ENCODE results near the gene EXOC6B.
"Not testable (repeated sequence)": the region's sequence is repeated elsewhere in the genome, so short reads cannot be mapped to it uniquely, and the experiment has no call there.

Gene EXOC6B

DNA sequence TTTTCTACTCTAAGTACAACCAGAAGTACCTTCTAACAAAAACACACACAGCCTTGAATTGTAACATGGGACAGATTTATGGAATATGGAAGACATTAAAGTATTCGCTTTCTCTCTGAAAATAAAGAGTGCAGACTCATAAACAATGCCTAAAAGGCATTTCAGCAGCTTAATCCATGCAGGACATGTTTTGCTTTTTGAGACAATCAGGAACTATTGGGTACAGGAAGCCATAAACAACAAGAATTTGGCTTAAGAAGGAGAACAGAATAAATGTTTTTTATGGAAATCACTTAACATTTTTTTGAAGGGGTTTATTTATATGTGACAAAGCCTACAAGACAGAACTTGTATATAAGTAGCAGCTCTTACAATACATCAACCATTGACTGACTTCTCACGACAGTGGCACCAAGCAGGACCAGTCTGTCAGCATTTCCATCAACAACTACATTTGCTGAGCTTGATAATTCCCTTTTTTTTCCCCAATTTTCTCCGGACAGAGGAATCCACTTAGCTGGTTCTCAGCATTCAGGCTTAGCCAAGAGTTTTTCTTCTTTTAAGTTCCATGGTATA, 140.1 kb downstream of the EXOC6B start:
- no peak for DNase-seq (ENCODE audit: low read depth in 2 of 3, low spot score in 1 of 3)

DNA sequence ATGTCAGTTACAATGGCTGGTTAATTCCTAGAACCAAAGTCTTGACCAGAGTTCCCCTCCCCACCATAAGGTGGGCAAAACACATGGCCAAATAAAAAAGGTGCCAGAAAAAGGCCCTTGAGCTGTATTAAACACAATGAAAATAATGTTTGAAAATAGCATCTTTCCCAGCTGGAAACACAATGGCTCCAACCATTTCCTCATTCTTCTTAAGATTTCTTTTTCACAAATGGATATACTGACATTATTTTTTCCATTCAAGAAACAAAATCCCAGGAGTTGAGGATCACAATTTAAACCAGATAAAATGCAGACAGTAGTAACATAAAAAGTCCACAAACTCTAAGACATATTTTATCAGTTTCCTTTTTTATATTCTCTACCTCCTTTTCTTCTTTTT, 143.8 kb downstream of the EXOC6B start:
- no peak for DNase-seq (ENCODE audit: low read depth in 2 of 3, low spot score in 1 of 3)

DNA sequence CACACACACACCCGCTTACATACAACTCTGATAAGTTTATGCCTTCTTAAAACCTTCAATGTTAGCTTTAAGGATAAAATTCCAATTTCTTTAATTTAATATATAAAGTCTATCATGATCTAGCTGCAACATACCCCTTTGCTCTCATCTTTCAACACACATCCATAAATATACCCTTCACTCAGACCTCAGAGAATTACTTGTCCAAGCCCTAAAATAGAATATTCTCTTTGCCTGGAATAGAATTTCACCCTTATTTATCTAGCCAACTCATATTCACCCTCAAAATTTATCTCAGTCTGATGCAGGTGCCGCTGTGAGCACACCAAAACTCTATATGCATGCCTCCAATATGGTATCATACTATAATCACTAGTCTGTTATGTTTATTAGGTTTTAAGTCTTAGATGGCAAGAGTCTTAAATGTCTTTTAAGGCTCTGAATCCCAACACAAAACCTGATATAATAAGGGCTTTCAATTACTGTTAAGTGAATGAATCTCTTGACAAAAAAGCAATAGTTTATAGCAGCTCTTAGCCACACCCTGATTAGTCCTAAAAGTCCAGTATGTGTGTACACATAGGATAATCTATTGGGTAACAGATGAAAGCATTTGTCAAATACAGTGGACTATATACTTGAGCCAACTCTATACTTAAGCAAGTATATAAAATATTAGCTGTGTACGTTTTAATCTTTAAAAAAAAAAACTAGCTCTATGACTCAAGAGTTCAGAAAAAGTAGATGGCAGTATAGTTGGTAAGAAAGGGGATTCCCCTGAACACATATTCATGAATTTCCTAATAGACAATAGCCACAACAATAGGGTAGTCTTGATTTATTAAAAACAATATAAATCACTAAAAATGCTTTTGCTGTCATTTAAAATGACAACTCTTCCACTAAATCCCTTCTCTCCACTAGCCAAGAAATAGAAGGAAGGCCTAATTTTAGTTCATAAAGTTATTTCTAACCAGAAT, 144.5 kb downstream of the EXOC6B start:
- no peak for DNase-seq (ENCODE audit: low read depth in 2 of 3, low spot score in 1 of 3)

DNA sequence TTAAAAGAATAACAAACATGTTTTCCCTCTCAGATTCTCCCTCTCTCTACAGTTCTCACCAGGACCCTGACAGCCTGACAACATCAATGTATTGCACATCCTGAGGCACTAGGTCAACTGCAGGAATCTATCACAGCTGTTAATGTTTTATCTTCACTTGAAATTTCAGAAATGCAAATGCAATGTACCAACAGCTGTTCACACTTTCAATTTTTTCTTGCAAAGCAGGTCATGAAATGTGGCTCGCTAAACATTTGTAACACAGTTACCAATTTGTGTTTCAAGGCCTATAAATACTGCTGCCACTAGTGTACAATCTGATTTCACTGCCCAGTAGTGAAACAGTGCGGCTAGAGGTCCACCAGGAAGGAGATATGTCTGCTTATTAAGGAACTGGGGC, 147.8 kb downstream of the EXOC6B start:
- no peak for DNase-seq (ENCODE audit: low read depth in 2 of 3, low spot score in 1 of 3)

DNA sequence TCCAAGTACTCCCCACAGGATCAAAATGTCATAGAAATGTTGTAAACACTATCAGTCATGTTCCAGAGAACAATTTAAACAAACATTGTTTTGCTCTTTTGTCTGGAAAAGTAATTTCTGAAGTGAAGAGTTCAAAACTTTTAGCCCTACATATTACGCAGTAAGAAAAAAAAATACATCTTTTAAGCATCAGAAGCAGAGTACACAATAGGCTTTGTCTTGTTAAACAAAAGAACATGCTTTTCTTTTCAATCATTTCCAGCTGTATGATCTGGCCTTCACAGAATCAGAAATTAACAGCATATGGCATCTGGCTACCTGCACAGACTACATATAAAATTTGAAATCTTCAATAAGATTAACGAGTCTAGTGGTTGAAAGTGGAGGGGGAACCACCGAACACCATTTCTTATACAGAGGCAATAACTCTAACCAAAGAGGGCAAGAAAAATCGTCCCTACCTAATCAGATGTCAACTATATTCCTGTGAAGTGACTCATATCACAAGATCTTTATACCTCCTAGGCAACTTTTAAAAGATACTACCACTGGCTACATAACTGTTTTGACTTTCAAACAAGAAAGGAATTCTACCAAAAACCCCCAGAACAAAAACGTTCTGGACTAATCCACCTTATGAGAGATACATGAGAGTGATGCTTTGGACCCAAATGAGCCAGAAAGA, 149.3 kb downstream of the EXOC6B start:
- no peak for DNase-seq (ENCODE audit: low read depth in 2 of 3, low spot score in 1 of 3)

DNA sequence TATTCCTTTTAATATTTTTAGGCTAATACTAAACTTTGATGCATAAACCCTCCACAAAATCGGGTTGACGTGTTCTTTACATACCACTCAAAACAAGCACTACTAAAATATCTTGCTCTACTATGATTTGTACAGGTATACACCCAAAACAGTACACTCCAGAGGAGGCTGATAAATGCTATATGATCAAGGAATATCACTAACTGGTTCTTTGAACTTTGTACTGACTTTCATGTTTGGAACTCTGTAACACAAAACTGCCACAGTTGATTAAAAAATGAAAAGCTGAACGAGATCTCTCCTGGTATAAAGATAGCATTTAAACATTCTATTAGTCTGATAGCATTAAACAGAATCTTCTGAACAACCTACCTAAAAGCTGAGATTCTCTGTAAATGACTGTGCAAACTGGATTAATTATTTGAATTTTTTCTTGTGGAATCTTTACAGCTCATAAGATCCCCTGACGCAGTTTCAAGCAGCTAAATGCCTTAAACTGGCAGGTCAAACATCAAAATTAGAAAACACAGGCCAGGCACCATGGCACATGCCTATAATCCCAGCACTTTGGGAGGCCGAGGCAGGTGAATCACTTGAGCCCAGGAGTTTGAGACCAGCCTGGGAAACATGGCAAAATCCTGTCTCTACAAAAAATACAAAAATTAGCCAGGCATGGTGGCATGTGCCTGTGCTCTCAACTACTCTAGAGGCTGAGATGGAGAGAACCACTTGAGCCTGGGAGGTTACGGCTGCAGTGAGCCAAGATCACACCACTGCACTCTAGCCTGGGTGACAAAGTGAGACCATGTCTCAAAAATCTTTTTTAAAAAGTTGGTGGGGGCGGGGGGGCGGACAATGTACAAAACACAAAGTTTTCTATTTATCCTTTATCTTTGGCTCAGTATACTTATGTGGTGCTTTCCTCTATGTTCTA, 150.6 kb downstream of the EXOC6B start:
- no peak for DNase-seq (ENCODE audit: low read depth in 2 of 3, low spot score in 1 of 3)

DNA sequence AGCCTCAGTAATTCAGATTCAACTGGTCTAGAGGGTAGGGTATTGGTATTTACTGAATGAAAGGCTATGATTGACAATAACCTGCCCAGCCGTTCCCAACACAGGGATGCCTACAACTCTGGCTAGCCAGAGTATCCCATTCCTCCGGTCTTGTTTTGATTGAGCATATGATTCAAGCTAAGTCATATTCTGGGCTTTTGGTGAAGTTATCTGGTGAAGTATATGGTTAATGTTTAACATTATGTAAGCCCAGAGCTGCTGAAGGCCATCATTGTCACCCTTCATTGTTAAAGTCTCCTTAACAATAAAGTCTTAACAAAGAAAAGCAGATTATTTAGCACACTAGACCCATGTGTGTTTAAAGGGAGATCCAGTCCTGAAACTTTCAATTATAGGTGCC, 152.6 kb downstream of the EXOC6B start:
- no peak for DNase-seq (ENCODE audit: low read depth in 2 of 3, low spot score in 1 of 3)

DNA sequence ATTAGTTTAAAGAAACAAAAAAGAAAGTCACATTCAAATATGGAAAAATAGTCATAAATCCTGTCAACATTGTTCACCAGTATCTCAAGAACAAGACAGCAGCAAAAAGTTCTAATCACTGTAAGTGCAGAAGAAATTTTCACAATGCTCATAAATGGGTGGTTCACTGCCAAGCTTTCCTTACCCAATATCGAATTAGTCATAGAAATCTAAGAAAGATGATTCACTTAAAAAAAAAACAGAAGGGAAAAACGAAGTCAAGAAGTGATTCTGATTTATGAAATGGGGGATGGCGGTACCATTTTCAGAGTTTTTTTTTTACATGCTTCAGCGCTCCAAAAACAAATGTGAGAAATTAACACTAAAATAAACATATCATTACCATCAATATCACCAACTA, 156.7 kb downstream of the EXOC6B start:
- DNase-seq (ENCODE audit: low read depth in 2 of 3, low spot score in 1 of 3), result no peak

DNA sequence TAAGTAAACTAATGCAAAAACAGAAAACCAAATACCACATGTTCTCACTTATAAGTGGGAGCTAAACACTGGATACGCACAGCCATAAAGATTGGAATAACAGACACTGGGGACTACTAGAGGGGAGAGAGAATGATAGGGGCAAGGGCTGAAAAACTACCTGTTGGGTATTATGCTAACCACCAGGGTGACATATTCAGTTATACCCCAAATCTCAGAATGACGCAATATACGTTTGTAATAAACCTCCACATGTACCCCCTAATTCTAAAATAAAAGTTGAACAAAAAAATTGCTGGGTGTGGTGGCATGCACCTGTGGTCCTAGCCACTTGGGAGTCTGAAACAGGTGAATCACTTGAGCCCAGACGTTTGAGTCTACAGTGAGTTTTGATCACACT, 157.2 kb downstream of the EXOC6B start:
- no peak for DNase-seq (ENCODE audit: low read depth in 2 of 3, low spot score in 1 of 3)

DNA sequence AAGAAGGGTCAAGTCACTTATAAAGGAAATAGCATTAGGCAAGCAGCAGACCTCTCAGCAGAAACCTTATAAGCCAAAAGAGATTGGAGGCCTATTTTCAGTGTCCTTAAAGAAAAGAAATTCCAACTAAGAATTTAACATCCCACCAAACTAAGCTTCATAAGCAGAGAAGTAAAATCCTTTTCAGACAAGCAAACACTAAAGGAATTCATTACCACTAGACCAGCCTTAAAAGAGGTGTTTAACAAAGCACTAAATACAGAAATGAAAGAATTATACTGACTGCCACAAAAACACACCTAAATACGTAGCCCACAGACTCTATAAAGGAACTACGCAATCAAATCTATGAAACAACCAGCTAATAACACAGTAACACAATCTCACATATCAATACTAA, 160.4 kb downstream of the EXOC6B start:
- DNase-seq (ENCODE audit: low read depth in 2 of 3, low spot score in 1 of 3), result no peak

DNA sequence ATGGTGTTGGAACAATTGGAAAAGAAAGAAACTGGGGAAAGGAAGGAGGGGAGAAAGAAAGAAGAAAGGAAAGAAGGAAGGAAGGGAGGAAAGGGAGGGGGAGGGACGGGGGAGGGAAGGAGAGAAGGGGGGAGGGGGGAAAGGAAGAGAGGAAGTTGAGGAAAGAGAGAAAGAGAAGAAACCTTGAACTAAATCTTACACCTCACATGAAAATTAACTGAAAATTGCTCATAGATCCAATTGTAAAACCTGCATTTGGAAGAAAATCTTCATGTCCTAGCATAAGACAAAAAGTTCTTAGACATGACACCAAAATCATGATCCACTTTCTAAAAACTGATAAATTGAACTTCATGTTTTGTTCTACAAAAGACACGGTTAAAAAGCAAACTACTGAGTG, 163.8 kb downstream of the EXOC6B start:
- DNase-seq (ENCODE audit: low read depth in 2 of 3, low spot score in 1 of 3), result no peak

DNA sequence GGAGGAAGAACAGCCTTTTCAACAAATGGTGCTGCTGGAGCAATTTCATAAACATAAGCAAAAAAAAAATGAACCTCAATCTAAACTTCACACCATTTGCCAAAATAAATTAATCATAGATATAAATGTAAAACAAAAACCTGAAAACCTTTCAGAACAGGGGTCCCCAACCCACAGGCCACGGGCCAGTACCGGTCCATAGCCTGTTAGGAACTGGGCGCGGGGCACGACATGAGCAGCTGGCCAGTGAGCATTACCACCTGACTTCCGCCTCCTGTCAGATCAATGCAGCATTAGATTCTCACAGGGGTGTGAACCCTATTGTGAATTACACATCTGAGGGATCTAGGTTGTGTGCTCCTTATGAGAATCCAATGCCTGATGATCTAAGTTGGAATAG, 176.0 kb downstream of the EXOC6B start:
- DNase-seq (ENCODE audit: low read depth in 2 of 3, low spot score in 1 of 3), result no peak

DNA sequence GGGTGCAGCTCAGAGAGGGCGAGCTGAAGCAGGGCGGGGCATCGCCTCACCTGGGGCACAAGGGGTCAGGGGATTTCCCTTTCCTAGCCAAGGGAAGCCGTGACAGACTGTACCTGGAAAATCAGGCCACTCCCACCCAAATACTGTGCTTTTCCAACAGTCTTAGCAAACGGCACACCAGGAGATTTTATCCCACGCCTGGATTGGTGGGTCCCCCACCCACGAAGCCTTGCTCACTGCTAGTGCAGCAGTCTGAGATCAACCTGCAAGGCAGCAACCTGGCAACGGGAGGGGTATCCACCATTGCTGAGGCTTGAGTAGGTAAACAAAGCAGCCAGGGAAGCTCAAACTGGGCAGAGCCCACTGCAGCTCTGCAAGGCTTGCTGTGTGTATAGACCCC, 184.6 kb downstream of the EXOC6B start:
- DNase-seq (ENCODE audit: low read depth in 2 of 3, low spot score in 1 of 3), result not testable (repeated sequence)

DNA sequence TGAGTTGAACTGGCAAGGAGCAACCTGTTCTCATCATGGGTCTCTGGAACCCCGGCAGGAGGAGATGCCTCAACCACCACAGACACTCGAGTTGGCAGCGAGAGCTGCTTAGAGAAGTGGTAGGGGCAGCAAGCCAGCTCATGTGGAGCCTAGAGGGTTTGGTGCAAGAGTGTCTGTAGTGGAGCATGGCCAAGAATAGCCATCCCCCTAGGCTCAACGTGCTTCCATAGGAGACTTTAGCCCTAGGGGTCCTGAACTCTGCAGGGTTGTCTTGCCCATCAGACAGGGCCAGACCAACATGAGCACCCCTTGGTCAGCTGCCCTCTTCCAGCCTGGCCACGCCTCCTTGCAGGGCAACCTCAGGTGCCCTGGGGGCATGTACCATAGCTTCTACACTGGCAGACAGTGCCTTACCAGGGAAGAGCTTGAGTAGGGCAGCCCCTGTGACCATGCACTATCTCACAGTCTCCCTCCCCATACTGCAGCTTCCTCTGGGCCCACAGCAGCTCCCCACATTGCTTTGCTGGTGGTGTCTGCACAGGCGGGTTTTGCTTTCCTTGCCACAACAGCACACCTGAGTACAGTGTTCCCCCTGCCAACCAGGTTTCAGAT, 187.1 kb downstream of the EXOC6B start:
- no peak for DNase-seq (ENCODE audit: low read depth in 2 of 3, low spot score in 1 of 3)

DNA sequence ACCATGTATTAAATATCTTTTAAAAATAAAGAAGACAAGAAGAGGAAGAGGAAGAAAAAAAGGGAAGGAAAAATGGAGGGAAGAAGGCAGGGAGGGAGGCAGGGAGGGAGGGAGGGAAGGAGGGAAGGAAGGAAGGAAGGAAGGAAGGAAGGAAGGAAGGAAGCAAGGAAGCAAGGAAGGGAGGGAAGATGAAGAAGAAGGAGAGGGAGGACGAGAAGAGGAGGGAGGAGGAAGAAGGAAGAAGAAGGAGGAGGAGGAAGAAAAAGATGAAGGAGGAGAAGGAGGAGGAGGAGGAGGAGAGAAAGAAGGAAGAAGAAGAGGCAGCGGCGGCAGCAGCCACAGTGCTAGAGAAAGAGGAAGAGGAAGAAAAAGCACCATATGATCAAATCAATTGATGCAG, 189.6 kb downstream of the EXOC6B start:
- DNase-seq (ENCODE audit: low read depth in 2 of 3, low spot score in 1 of 3), result no peak

DNA sequence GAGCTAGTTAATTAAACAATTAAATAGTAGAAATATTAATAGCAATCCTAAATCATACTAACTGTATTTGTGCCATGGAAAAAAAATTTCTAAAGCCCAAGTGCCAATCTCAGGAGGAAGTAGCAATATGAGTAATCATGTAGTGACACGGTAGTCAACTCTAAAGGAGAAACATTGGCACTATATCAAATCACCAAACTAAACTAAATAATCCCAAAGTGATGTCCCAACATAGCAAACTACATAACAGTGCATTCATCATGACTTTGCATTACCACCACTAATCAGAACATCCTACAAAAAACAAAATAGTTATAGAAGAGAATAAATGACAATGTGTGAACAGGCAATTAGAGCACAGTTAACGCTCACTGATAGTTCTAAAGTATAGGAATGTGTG, 195.1 kb downstream of the EXOC6B start:
- no peak for DNase-seq (ENCODE audit: low read depth in 2 of 3, low spot score in 1 of 3)

DNA sequence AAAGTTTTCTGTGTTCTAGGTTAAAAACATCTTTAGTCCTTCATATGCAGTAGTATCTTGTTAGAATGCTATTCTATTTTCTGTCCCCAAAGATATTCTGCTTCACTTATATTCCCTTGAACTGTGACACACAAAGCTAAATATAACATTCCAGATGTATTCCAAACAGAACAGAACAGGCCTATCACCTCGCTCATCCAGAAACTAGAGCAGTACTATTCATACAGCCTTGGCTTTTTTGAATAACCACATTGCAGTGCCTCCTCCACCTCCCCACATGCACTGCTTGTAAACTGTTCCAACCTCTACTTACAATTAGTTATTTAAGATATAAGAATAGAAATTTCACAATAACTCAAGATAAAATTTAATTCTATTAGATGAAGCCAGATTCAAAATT, 196.8 kb downstream of the EXOC6B start:
- DNase-seq (ENCODE audit: low read depth in 2 of 3, low spot score in 1 of 3), result no peak

DNA sequence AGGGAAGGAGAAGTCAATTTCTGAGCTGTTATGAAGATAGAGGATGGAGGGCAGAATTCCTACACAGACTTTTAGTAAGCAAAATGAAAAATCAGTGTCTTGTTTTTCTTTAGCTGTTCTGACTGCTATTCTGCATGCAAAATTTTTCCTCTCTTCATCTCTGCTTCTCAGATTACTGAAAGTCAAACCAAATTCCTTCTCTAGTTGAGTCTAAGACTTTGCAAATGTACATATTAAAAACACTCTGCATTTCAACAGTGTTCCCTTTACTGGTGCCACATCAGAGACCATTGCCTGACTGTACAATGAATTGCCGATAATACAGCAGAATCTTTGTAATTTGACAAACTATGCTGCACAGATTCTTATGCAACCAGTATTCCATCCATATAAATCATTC, 198.8 kb downstream of the EXOC6B start:
- DNase-seq (ENCODE audit: low read depth in 2 of 3, low spot score in 1 of 3), result no peak

DNA sequence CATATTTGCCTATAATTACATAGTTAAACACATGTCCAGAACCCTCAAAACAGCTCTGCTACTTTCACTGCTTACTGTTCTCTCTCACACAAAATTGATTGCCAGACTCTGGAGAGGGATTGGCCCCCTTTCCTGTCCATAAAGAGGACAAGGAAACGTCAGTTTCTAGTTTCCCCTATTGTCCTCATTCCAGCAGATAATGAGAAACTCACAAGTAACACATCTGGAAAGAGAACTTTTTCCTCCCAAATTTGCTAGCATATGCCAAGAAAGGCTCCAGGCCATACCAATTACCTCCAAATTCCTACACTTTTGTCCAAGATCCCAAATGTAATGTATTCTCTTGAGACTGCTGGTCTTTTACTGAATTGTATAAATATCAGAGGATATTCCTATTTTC, 200.5 kb downstream of the EXOC6B start:
- no peak for DNase-seq (ENCODE audit: low read depth in 2 of 3, low spot score in 1 of 3)

DNA sequence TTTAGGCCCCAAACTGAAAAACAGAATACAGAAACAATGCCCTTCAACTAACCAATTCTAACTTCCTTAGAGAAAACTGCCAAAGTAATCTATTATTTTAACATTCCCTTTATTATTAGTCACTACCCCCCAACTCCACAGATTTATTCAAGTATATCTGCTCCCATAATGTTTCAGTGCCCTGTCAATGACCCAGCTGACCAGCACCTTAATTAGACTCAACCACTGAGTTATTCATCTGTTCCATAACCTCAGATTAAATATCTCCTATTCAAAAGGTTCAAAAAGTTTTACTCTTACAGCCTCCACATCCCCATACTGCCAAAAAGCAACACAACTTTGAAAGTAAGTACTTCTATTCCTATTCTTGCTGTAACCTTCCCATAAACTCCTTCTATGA, 202.4 kb downstream of the EXOC6B start:
- no peak for DNase-seq (ENCODE audit: low read depth in 2 of 3, low spot score in 1 of 3)

DNA sequence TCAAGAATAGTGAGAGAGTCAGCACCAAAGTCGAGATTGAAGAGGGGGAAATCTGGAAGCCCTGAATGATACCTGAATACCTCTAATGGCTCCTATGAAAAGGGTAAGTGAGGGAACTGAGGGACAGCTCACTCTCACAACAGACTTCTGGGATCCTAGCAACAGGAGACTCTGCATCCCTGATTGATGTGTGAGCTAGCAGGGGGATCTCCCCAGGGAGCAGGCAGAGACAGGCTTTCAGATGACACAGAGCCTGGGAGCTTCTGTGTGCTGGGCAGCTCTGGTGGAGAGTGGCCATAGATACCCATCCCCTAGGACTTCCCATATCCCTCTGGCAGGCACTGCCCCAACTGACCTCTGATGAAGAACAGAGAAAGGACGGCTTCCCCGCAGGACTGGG, 206.2 kb downstream of the EXOC6B start:
- no peak for DNase-seq (ENCODE audit: low read depth in 2 of 3, low spot score in 1 of 3)
